ENCODE data around the gene DTX1.

DTX1 gene

DNA sequence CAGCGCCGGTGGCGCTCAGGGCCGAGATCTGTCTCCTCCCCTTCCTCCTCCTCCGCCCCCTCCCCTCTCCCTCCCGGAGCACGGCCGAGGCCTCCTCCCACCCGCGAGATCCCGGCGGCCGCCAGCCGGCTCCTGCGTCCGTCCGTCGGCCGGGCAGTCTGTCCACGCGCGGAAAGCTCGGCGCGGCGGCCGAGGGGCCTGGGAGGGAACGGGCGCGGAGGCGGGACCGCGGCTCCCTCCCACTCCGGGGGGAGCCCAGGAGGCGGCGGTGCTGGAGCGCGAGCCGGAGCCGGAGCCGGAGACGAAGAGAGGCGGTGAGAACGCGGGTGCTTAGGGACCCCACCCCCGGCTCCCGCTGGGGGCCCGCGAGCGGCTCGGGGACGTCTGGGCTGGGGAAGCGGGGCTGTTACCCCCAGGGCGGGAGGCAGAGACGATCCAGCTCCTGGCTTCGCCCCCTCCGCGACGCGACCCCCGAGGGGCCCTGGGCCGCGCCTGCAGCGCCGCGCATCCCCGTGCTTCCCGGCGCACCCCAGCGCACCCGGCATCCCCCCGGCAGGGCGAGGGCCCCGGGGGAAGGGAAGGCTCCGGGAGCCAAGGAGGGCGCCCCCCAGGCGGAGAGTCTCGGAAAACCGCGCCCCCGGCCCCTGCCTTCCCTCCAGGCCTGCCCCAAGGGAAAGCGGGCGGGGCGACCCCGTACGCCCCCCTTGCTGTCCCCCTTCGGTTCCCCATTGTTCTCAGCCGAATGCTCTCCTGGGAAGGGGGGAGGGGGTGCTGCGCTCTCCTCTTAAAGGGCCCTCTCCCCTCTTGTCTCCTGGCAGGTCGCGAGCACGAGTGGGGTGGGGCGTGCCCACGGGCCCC is at the start of gene DTX1:
DTX1 (plus strand) TSS at position 100 of the 858 bp plus-strand sequence. CDS start 1,463 bp downstream, outside the sequence.
- peak; percentile 44 to 53 for DNase-seq

DNA sequence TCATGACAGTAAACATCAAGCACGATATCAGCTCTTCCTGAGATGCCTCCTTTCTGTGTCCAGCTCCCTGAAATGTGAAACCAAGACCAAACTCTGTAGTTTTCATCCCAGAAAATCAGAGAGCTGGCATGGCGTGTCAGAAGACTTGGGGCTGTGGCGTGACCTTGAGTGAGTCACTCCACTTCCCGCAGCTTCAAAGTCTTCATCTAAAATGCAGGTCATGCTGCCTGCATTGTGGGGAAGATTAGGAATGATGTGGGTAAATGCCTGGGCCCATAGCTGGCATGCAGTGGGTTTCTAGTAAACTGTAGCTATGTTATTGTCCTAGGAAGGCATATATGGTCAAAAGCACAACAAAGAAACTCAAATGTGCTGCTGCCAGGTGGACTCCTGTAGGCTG is 49.4 kb upstream of the DTX1 start:
- DNase-seq, result no peak

DNA sequence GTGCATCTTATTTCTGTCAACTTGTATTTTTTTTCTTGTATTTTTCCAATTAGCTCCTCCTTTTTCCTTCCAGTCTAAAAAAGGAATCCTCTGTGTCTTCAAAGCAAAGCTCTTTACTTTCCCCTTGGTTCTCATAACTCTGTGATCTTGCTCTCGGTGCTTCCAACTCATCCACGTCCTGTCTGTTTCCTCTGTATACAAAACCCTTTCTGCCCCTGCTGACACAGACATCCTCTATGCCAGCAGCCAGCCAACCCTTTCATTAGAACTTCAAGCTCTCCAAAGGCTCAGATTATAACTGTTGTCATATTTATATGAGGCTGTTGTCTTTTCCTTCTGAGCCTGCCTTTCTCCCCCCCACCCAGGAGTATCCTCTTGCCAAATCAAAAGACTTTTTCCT is 45.8 kb upstream of the DTX1 start:
- no peak for DNase-seq

DNA sequence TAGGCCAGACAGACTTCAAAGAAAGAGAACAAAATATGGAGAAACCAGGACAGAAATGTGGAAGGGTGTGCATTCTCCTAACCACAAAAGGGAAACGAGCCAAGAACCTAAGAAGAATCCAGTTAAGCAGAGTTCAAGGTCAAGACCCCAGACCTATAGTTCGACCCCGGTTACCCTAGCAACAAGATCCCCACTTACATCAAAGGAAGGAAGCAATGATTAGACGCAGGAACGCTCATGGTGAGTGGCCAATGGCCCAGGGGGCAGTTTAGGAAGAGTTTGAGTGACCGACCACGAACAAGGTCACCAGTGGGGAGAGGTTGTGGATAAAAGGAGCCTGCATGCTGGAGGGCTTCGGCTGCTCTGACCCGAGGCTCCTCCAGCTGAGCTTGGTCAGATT is 42.0 kb upstream of the DTX1 start:
- DNase-seq, result no peak

DNA sequence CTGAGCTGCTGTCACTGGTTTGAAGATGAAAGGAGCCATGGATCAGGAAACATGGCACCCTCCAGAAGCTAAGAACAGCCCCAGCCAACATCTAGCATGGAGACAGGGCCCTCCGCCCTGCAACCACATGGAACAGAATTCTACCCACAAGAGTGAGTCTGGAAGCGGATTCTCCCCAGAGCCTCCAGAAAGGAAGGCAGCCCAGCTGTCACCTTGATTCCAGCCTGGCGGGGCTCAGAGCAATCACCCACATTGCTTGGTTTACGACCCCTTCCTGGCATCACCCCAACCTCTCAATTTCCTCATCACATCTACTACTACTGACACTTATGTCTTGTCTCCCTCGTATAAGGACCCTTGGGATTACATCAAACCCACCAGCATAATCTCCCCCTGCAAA is 39.7 kb upstream of the DTX1 start:
- no peak for DNase-seq

DNA sequence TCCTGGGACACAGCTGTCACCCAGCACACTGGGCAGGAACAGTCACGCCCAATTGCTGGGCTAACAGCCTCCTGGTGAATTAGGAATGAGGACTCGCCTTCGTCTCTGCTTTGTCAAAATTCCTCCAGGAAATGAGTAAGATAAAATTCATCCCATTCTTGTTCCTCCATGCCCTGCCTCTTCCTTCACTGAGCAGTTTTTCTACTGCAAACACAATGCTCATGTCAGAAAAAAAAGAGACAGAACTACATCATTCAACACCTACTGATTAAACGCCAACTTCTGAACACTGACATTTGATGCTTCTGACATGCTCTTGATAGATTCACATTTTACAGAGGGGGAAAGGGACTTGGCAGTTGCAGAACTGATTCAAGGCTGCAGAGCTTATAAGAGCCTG is 37.5 kb upstream of the DTX1 start:
- no peak for DNase-seq

DNA sequence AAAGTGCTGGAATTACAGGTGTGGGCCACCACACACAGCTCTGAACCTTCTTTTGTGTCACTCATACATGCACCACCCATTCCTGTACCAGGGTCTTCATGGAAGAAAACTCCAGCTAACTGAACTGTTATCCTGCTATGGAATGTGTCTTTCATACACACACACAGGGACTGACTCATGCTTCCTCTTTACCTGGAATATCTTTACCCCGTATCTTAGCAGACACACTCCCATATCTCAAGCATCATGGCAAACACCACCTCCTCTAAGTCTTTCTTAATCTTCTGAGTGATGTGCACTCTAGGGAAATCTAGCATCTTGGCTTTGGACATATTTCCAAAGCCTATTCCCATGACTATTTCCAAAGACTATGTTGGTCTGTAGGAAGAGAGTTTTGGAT is 35.0 kb upstream of the DTX1 start:
- DNase-seq, result no peak

DNA sequence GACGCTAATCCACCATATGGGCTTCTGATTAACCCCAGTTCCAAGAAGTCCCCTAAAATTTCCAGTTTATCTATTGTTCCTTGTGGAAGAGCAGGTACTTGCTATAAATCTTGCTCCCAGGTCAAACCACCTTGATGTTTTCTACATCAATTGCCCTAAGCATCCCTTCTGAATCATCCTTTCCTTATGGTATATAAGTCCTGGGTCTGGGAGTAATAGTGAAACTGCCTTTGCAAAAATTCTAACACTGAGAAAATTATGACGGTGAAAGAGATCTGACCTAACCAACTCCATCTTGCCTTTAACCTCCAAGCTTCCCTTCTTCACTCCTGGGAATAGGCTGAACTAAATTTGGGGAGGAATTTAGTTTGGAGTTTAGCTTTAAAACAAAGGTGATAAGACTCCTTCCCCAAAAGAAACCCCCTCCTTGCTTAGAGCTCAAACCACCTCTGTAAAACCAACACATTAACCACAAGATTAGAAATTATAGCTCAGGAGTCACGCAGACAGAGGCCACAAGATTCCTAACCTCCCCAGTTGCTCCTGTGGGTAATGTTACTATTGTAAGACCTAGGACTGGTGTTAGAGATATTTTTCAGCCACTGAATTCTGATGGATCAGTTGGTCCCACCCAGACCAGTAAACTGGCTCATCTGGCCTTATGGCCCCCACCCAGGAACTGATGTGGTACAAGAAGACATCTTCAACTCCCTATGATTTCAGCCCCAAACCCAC is 33.8 kb upstream of the DTX1 start:
- DNase-seq, result no peak

DNA sequence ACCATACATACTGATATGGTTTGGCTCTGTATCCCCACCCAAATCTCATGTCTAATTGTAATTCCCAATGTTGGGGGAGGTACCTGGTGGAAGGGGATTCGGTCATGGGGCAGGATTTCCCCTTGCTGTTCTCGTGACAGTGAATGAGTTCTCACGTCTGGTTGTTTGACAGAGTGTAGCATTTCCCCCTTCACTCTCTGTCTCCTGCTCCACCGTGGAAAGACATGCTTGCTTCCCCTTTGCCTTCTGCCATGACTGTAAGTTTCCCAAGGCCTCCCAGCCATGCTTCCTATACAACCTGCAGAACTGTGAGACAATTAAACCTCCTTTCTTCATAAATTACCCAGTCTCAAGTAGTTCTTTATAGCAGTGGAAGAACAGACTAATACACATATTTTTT is 28.8 kb upstream of the DTX1 start:
- DNase-seq, result no peak

DNA sequence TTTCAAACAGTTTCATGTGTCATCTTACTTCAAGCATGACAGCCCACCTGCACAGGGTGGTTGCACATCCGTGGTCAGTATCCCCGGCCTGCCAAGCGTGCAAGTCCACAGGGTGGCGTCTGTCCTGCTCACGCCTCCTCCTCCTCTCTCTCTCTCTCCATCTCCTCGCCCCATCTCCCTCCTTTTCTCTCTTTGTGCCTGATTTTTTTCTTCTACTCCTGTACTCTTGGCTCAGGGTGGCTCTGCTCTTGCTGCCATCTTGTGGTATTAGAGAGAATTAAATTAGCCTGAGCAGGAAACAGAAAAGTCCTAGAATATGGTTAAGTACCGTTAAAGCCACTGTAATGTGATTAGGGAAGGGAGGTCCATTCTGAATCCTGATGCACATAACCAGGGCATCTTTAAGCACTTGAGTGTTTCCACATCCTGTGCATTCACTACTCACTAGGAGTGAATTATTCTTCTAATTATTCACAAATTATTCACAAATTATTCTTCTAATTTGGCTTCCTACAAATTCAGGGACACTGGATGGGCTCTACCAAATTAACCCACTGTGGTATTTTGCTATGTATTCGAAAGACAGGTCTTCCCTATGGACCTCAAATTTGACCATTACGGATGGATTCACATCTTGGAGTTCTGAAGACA is 25.5 kb upstream of the DTX1 start:
- DNase-seq, result no peak

DNA sequence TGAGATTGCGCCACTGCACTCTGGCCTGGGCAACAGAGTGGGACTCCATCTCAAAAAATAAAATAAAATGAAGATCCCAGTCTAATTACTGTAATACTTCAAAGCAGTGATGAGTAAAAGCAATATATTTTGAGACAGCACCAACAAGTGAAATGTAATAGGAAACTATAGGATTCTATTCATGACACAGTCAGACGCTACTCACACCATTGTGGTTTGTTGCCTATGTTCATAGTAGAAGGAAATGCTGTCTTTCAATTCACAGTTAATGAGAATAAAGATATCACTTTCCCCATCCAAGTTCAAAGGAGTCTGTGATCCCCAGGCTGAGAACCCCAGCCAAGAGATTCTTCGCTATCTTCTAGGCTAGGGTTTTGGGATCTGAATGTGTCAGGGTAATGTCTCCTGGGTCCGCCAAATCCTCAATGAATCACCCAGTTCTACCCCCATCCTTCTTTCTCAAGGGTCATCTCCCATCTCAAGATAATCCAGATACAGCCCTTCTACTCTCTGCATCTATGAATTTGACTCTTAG is 16.6 kb upstream of the DTX1 start:
- no peak for DNase-seq

DNA sequence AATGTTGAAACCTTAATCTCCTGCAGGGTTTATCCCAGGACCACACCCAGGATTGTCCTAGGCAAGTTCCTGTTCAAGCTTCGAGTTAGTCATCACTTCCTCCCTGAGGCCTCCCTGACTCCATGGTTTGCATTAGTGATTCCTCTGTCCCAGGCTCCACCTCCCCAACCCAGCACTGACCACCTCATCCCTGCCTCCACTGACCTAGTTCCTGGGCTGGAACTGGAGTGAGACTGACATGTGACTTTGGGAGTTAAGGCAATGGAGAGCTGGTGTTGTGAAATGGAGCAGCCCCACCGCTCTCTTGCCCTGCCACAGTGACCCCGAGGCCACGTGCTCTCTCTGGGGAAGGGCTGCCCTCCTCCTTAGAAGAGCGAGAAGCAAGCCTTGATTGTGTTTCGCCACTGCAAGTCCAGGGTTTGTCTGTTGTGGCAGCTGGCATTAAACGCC is 15.8 kb upstream of the DTX1 start:
- no peak for DNase-seq

DNA sequence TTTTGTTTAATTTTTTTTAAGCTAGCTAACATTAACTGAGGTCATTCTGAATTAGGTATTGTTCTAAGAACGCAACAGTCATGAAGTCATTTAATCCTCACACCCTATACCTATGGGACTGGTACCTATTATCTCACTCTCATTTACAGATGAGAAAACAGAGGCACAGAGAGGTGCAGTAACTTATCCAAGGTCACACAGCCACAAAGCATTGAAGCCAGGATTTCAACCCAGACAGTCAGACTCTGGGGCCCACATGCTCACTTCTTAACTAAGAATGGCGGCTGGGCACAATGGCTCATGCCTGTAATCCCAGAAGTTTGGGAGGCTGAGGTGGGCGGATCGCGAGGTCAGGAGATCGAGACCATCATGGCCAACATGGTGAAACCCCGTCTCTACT is 15.0 kb upstream of the DTX1 start:
- no peak for DNase-seq

DNA sequence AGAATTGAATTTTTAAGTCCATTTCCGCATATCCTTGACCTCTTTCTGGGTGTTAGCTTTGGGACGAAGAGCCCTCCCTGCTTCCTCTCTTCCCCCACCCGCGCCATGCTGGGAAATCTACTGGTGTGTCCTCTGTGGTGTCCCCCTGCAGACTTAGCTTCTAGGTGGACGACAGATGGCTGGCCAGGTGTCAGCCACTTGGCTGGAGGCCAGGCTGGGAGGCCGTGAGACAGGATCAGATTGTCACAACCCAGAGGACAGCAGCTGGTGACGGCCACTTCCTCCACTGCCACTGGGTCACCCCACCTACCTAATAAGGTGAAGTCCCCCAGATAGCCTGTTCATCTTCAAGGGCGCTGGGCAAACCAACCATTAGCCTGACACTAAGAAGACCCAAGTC is 13.3 kb upstream of the DTX1 start:
- no peak for DNase-seq

DNA sequence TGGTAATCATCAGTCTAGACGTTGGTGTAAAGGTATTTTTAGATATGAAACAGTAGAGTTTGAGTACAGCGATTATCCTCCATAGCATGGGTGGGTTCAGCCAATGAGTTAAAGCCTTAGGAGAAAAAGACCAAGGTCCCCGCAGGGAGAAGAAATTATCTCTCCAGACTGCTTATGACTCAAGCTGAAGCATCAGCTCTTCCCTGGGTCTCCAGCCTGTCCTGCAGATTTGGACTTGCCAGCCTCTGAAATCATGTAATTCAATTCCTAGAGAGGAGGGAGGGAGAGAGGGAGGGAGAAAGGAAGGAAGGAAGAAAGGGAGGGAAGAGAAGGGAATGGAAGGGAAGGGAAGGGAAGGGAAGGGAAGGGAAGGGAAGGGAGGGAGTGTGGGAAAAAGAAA is 12.0 kb upstream of the DTX1 start:
- no peak for DNase-seq

DNA sequence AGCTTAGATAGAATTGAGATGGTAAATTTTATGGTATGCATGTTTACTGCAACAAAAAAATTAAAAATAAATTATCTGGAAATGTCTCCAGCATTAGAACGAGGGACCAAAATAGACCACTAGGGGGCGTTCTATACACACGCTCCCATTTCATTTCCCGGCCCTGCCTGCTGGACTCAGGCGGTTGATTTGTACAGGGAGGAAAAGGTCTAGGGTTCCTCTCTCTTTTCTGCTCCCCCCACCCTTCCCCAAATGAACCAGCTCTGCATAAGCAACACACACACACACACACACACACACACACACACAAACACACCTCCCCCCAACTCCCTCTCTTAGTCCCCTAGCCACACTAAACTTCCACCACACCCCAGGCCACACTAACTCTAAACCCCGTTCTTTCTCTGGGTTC is 7.8 kb upstream of the DTX1 start:
- peak; percentile 56 to 69 for DNase-seq

DNA sequence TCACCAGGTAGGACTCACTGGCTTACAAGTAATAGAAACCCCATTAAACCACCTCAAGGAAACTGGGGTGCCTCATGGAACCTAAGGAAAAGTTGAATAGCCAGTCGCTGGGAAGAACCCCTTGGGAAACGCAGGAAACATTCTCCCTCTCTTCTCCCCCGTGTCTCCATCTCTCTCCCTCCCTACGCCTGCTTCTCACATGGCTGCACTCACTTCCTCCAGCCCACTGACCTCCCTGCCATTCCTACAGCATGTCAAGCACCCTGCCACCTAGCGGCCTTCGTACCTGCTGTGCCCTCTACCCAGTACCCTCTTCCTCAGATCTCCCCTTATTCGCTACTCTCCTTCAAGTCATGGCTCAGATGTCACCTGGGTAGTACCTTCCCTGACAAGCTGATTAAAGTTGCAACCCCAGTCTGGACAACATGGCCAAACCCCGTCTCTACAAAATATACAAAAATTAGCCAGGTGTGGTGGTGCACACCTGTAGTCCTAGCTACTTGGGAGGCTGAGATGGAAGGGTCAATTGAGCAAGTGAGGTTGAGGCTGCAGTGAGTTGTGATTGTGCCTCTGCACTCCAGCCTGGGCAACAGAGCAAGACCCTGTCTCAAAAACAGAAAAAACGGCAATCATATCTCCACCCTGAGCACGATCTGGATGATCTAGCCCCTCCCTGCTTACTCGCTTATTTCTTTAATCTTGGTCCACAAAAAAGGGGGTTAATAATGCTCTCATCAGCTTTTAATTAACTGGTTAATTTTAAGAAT is 6.4 kb upstream of the DTX1 start:
- DNase-seq, result no peak

DNA sequence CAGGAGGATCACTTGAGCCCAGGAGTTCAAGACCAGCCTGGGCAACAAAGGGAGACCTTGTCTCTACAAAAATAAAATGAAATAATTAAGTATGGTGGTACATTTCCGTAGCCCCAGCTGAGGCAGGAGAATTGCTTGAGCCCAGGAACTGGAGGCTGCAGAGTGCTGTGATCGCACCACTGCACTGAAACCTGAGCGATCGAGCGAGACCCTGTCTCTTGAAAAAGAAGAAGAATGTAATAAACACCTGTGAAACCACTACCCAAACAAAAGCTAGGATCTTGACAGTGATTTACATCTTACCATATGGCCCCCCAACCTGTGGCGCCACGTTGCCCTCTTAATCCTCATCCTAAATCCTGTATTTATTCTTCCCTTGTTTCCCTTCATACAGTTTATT is 5.7 kb upstream of the DTX1 start:
- DNase-seq, result no peak

DNA sequence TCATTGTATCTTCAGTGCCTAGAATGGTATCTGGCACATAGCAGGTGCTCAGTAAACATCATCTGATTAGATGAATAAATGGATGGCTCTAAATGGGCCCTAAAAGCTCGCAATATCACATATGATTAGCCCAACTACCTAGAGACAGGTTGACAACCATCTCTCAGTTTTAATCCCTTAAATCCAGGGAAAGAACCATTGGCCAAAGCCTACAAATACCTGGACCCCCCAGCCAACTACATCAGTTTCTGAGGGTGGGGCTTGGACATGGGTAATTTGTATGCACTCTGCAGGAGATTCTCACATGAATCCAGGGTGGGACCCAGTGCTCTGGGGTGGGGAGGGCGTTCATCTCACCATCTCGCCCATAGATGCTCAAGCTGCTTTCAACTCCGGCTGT is 4.8 kb upstream of the DTX1 start:
- no peak for DNase-seq

DNA sequence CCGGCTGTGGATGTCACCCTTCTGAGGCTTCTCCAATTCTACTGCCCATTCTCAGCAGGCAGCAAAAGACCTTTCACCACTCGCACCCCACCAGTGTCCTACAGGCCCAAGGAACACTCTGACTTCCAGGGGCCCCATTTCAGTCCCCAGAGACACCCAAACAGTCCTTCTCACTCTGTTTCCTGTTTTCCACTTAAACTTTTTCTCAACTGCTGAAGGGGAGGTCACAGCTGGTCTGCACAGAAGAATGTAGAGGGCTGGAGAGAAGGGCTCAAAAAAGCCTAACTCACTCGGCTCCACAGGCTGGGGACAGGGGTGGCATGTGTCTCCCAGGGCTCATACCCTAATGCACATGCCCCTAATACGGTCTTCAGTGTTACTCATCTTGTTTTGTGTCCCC is 4.2 kb upstream of the DTX1 start:
- no peak for DNase-seq

DNA sequence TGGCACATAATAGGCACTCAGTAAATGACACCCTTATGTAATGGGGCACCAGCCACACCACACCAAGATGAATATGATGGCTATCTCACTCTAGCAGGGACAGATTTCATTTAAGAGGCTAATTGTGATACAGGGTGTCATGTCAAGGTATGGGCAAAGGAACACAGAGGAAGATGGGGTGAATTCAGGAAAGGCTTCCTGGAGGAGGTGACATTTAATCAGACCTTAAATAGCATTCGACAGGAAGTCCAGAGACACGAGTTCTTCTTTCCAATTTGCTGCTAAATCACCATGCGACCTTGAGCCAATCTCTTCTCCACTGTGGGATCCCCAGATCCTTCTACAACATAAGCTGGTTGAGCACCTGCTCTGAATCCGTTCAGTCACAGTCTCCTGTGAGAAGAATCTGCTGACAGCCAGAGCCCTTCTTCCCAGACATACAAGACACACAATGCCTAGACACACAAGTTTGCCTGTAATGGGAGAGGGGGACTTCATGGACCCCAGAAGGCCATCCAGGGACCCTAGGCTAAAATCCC is 1.5 kb upstream of the DTX1 start:
- DNase-seq, result no peak

DNA sequence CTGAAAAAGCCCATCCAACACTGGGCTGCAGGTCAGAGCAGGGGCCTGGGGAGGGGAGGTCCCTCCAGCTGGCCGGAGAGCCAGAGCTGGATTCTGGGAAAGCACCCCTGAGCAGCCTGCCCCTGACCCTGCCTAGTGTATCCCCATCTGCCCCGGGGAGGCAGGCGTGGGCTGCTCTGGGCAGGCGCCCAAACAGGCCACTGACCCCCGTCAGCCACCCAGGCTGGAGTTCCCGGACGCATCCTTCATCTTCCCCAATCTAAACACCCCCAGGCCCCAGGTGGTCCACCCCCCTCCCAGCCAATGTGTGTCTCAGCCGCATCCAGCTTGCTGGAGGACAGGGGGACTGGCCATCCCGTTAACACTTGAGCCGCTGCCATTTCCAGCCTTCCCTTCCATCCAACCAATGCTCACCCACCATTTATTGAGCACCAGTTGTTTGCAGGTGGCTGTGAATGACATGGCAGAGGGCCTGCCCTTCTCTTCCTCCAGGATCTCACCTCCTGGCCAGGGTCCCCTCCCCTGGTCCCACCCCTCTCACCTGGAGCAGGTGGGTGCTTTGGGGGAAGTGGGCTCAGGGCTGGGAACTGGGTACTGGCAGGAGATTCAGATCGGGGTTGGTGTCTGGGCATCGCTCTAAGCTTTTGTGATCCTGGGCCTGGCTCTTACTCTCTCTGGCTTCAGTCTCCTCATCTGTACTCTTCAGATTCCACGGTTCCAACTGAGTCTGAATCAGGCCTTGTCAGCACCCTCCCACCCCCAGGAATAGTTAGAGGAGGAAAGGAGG is 743 bp upstream of the DTX1 start:
- no peak for DNase-seq
